Small intestine (tissue), 7 donors: ENCODE results near the gene ELP2. TPM values are rescaled to one million over a fixed set of nuclear protein-coding genes. Genes with fewer than 3 reads are reported as not detected.

Source experiments
- DNase-seq, 2 donors: peaks; one replicate each; pipeline versions ENCODE4 v3.0.0 to v3.0.0-alpha.2; 2013
- FAIRE-seq: peaks from 2 replicates; lab custom pipeline; 2012; peaks lifted over from hg19 to GRCh38; lab: Jason Lieb, UNC
- H3K27ac ChIP-seq, 3 donors: one replicate each; pipeline ENCODE4 v1.5.1; 2013; ENCODE audit warnings: low read length in 2 of 3, mild to moderate bottlenecking in 2 of 3, control low read depth in 1 of 3, inconsistent platforms in 1 of 3, low read depth in 1 of 3, moderate library complexity in 1 of 3
- H3K27me3 ChIP-seq, 3 donors: one replicate each; pipeline ENCODE4 v1.6.1; 2013; ENCODE audit warnings: low read length in 3 of 3, inconsistent platforms in 1 of 3; ENCODE audit not compliant: control insufficient read depth in 3 of 3, insufficient read depth in 3 of 3
- H3K36me3 ChIP-seq, 3 donors: one replicate each; pipeline ENCODE4 v1.6.1; 2013; ENCODE audit warnings: low read length in 3 of 3, inconsistent platforms in 1 of 3, low read depth in 1 of 3, mild to moderate bottlenecking in 1 of 3, moderate library complexity in 1 of 3; ENCODE audit not compliant: control insufficient read depth in 3 of 3, insufficient read depth in 2 of 3
- H3K4me1 ChIP-seq, 3 donors: one replicate each; pipeline ENCODE4 v1.6.1; 2013; ENCODE audit warnings: low read length in 2 of 3, inconsistent platforms in 1 of 3, low read depth in 1 of 3, mild to moderate bottlenecking in 1 of 3, moderate library complexity in 1 of 3; ENCODE audit not compliant: control insufficient read depth in 3 of 3, insufficient read depth in 2 of 3
- H3K4me3 ChIP-seq, 3 donors: one replicate each; pipeline ENCODE4 v1.5.1; 2013; ENCODE audit warnings: low read length in 3 of 3, control low read depth in 1 of 3, inconsistent platforms in 1 of 3, low read depth in 1 of 3, mild to moderate bottlenecking in 1 of 3, moderate library complexity in 1 of 3
- H3K9me3 ChIP-seq, 2 donors: one replicate each; pipeline ENCODE4 v1.6.1; 2013; ENCODE audit warnings: low read depth in 1 of 2, low read length in 1 of 2; ENCODE audit not compliant: control insufficient read depth in 2 of 2, insufficient read depth in 1 of 2
- WGBS, 3 donors: extraction: QIAGEN DNeasy Blood & Tissue Kit; methylation state at CpG; one replicate each; pipeline ENCODE4 v1.1.7; 2013; 5-methylcytosine and 5-hydroxymethylcytosine counted together
- polyA plus RNA-seq, 4 donors: library from polyadenylated mRNA; stranded (reverse) in 3 of 4; unstranded in 1 of 4; fragments of 200-250 nt in 3 of 4; fragments of 120-200 nt in 1 of 4; gene quantifications; one replicate each; pipeline versions ENCODE4 v1.2.1 to v1.2.3, GENCODE V29; 2013
- donor health status: healthy with polysubstance abuse.
- donor health status: control.
- donor health status: control.
- donor health status: Bipolar disorder and iron deficiency.
- donor health status: healthy.

ELP2 gene
- polyA plus RNA-seq, 4 donors: 30.2 to 93.4 (median 31.7) TPM

- no peaks in the 10 kb centered on the region for H3K9me3 ChIP-seq
- H3K27ac ChIP-seq: no peak overlapping the region
- peaks cover 0 to 14% (median 0%) of the 10 kb centered on the region in 3 donors for H3K36me3 ChIP-seq
- H3K4me3 ChIP-seq: no peak overlapping the region
- H3K27me3 ChIP-seq: no peaks in the 10 kb centered on the region
- peaks cover 0 to 6% (median 4%) of the 10 kb centered on the region in 3 donors for H3K4me1 ChIP-seq
- no peak for FAIRE-seq
- 72 to 91% (median 89%) methylated on average over 6 of the region's 6 CpGs for WGBS, 3 donors
- DNase-seq: no peak
These were observed 81.9 kb downstream of the ELP2 start for GRCh38 chr18:36211612-36212065.

GRCh38 chr18:36212301-36213171 lies 82.8 kb downstream of the ELP2 start:
- H3K27me3 ChIP-seq: no peaks in the 10 kb centered on the region
- no peak overlapping the region for H3K4me3 ChIP-seq
- H3K36me3 ChIP-seq: peaks cover 0 to 14% (median 0%) of the 10 kb centered on the region in 3 donors
- H3K27ac ChIP-seq: no peak overlapping the region
- 66 to 89% (median 75%) methylated on average over 13 of the region's 13 CpGs for WGBS, 3 donors
- DNase-seq (no peak), FAIRE-seq (no peak)
- peaks cover under 1 to 14% (median 4%) of the 10 kb centered on the region in 3 donors for H3K4me1 ChIP-seq
- no peaks in the 10 kb centered on the region for H3K9me3 ChIP-seq

DNA sequence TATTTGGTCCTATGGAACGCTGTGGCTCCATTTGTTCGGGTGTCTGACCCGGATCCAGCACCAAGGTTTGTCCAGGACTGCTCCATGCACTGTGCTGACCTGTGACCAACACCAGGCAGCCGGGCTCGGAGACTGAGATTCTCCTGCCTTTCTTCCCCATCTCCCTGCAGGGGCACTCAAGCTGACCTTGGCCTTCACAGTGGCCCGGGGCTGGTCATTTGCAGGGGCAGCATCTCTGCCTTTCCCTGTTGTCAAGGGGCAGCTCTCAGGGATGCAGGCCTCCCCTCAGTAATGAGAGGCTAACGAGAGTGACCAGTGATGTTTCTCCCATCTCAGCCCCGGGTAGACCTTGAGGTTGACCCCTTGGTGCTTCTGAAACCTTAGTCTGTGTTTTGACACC lies 85.1 kb downstream of the ELP2 start:
- Histone ChIP-seq H3K4me3 (no peak overlapping the region), H3K27me3 (no peaks in the 10 kb centered on the region), H3K9me3 (no peaks in the 10 kb centered on the region), H3K36me3 (peaks cover 0 to 14% (median under 1%) of the 10 kb centered on the region in 3 donors), H3K4me1 (peaks cover 4 to 21% (median 6%) of the 10 kb centered on the region in 3 donors), H3K27ac (no peak overlapping the region)
- 89 to 96% (median 94%) methylated on average over 8 of the region's 8 CpGs for WGBS, 3 donors
- DNase-seq: no peak
- no peak for FAIRE-seq

GRCh38 chr18:36215577-36215976 lies 85.9 kb downstream of the ELP2 start:
- FAIRE-seq: no peak
- Histone ChIP-seq H3K27me3 (no peaks in the 10 kb centered on the region), H3K4me1 (peaks cover 4 to 21% (median 6%) of the 10 kb centered on the region in 3 donors), H3K27ac (no peak overlapping the region), H3K9me3 (no peaks in the 10 kb centered on the region), H3K36me3 (peaks cover 0 to 16% (median 7%) of the 10 kb centered on the region in 3 donors), H3K4me3 (no peak overlapping the region)
- no peak for DNase-seq
- 87 to 92% (median 87%) methylated on average over 9 of the region's 9 CpGs for WGBS, 3 donors

DNA sequence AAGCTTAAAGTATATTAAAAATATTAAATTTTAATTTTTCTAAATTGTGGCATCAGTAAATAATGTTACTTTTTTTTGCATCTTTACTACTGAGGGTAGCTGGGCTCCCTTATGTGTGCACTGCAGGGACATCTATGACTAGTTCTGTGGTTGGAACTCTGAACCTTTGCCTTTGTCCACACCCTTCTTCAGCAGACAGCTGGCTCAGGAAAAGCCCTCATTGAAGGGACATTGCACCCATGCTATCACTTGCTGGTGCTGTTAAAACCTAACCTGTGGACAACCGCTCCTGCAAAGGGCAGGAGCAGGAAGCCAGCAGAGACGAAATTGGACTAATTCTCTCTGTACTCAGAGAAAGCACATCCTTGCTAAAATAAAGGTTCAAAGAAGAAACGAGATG lies 87.6 kb downstream of the ELP2 start:
- peaks cover 4 to 21% (median 6%) of the 10 kb centered on the region in 3 donors for H3K4me1 ChIP-seq
- H3K9me3 ChIP-seq: no peaks in the 10 kb centered on the region
- 8 to 54% (median 32%) methylated on average over 3 of the region's 3 CpGs for WGBS, 3 donors
- H3K27me3 ChIP-seq: no peaks in the 10 kb centered on the region
- no peak overlapping the region for H3K4me3 ChIP-seq
- peak; percentile 5 for FAIRE-seq
- DNase-seq: peak; percentile 82 to 95
- peaks cover 0 to 11% (median 7%) of the 10 kb centered on the region in 3 donors for H3K36me3 ChIP-seq
- peak overlapping the region in 2 of 3 donors; percentile 55 to 70 for H3K27ac ChIP-seq

GRCh38 chr18:36229188-36229587 lies 99.5 kb downstream of the ELP2 start:
- no peak for DNase-seq
- H3K27me3 ChIP-seq: no peaks in the 10 kb centered on the region
- H3K9me3 ChIP-seq: peaks cover 0 to 17% of the 10 kb centered on the region in 2 donors

More at GRCh38 chr18:36229188-36229587, 99.5 kb downstream of the ELP2 start:
- FAIRE-seq: no peak
- Histone ChIP-seq H3K4me1 (no peaks in the 10 kb centered on the region), H3K27ac (no peak overlapping the region), H3K4me3 (no peak overlapping the region), H3K36me3 (peaks cover 0 to 16% (median 3%) of the 10 kb centered on the region in 3 donors)
- WGBS, 3 donors: 63 to 83% (median 76%) methylated on average over 1 of the region's 1 CpG

Other genes starting within 250 kb of the ELP2 start
- gene RPRD1A, start 62.3 kb upstream of the ELP2 start, polyA plus RNA-seq: 10 to 100 TPM; 11.1 to 49.8 (median 19.4) TPM
- gene SLC39A6, start 559 bp upstream of the ELP2 start, polyA plus RNA-seq: 10 to 100 TPM in 1 of 4 donors, 1 to 10 TPM in 2, under 1 TPM in 1; 0.89 to 12.0 (median 5.6) TPM
- gene MOCOS, start 57.6 kb downstream of the ELP2 start, polyA plus RNA-seq: 10 to 100 TPM in 3 of 4 donors, 1 to 10 TPM in 1; 3.2 to 19.7 (median 16.7) TPM
- gene FHOD3, start 167.8 kb downstream of the ELP2 start, polyA plus RNA-seq: 1 to 10 TPM in 3 of 4 donors, under 1 TPM in 1; 0.22 to 8.1 (median 1.9) TPM